IMR-90 (cell line): Measurements from ENCODE around the gene INTS3.

Experiments used
- CHD1 ChIP-seq: IDR thresholded peaks from 2 replicates; pipeline ENCODE4 v1.6.1; 2012; ENCODE audit warnings: low read depth, low read length, improper control_type of control experiment
- CTCF ChIP-seq: conservative IDR thresholded peaks from 2 replicates; pipeline ENCODE4 v1.5.1; 2012; ENCODE audit warnings: mild to moderate bottlenecking, low read depth, low read length, improper control_type of control experiment
- MAZ ChIP-seq: IDR thresholded peaks from 2 replicates; pipeline ENCODE4 v1.6.1; 2012; ENCODE audit warnings: low read depth, mild to moderate bottlenecking, low read length, improper control_type of control experiment, moderate library complexity, borderline replicate concordance
- POLR2A ChIP-seq: IDR thresholded peaks from 2 replicates; pipeline ENCODE4 v1.6.1; 2012; ENCODE audit warnings: mild to moderate bottlenecking, low read depth, low read length
- RFX5 ChIP-seq: IDR thresholded peaks from 2 replicates; pipeline ENCODE4 v1.8.0; 2012; ENCODE audit warnings: low read depth, mild to moderate bottlenecking, low read length, moderate library complexity
- USF2 ChIP-seq: fragments of 150-350 bp; IDR thresholded peaks from 2 replicates; pipeline ENCODE4 v1.6.1; 2017; ENCODE audit warnings: mild to moderate bottlenecking, antibody characterized with exemption, low read length, low read depth

GRCh38 chr1:153760440-153760839, 32.6 kb downstream of the INTS3 start:
- no peak for TF ChIP-seq MAZ
- no peak for TF ChIP-seq RFX5
- TF ChIP-seq POLR2A: no peak
- no peak for TF ChIP-seq CTCF
- no peak for TF ChIP-seq CHD1
- TF ChIP-seq USF2: no peak
